K562 (cell line): Measurements from ENCODE around the gene NBPF12.
"Not testable (repeated sequence)": the region's sequence is repeated elsewhere in the genome, so short reads cannot be mapped to it uniquely, and the experiment has no call there.

Source experiments
- CC2D1A ChIP-seq: fragments of 450-650 bp; IDR thresholded peaks from 2 replicates; pipeline ENCODE4 v1.6.1; 2017; ENCODE audit warnings: mild to moderate bottlenecking
- POLR2AphosphoS5 ChIP-seq: IDR thresholded peaks from 2 replicates; pipeline ENCODE4 v1.6.1; 2011; ENCODE audit warnings: mild to moderate bottlenecking, low read depth, low read length, moderate library complexity; ENCODE audit not compliant: control insufficient read depth, insufficient read depth
- TAF7 ChIP-seq: fragments of 450-650 bp; IDR thresholded peaks from 2 replicates; pipeline ENCODE4 v1.6.1; 2016; ENCODE audit warnings: missing genetic modification characterization, missing compliant biosample characterization
- TRIM24 ChIP-seq, 2 experiments: fragments of 450-650 bp; IDR thresholded peaks; 2 replicates each; pipeline ENCODE4 v1.6.1; 2016

- TF ChIP-seq TAF7 (tag); CC2D1A; TRIM24 (IDR thresholded peaks at IDR 0.05); POLR2AphosphoS5: not testable (repeated sequence)
Measured at GRCh38 chr1:147026975-147027374, 88.9 kb downstream of the NBPF12 start.
